GM23338 (cell line): ENCODE measurements around the gene PRKCH.

Experiments used
- CREB1 ChIP-seq: fragments of 250-450 bp; sonication (Bioruptor Pico); IDR thresholded peaks from 2 replicates; pipeline ENCODE4 v1.5.0; 2020; ENCODE audit warnings: low read depth, mild to moderate bottlenecking, moderate library complexity
- EZH2 ChIP-seq: fragments of 200-600 bp; sonication (generic); IDR thresholded peaks from one replicate; pipeline ENCODE4 v1.8.0; 2017; ENCODE audit warnings: antibody characterized with exemption, mild to moderate bottlenecking, low read depth; ENCODE audit not compliant: unreplicated experiment
- EZH2phosphoT487 ChIP-seq: fragments of 200-600 bp; sonication (generic); IDR thresholded peaks from one replicate; pipeline ENCODE4 v1.8.1; 2018; ENCODE audit warnings: antibody characterized with exemption; ENCODE audit not compliant: unreplicated experiment
- JUNB ChIP-seq: IDR thresholded peaks from one replicate; pipeline ENCODE4 v1.6.1; 2016; ENCODE audit warnings: antibody characterized with exemption; ENCODE audit not compliant: unreplicated experiment
- NANOG ChIP-seq: IDR thresholded peaks from 2 replicates; pipeline ENCODE4 v1.6.1; 2016; ENCODE audit warnings: antibody characterized with exemption, borderline replicate concordance
- POLR2AphosphoS5 ChIP-seq: IDR thresholded peaks from 2 replicates; pipeline ENCODE4 v1.6.1; 2016; ENCODE audit warnings: antibody characterized with exemption, low read depth
- TF ChIP-seq, protein P1 (sequence below), 2 experiments: fragments of 200-600 bp in 1 of 2; sonication (generic) in 1 of 2; conservative IDR thresholded peaks; 2 replicates each; pipeline versions ENCODE4 v1.5.1 to v1.6.1; 2016 to 2017; ENCODE audit warnings: antibody characterized with exemption in 2 of 2, low read depth in 2 of 2, mild to moderate bottlenecking in 2 of 2, moderate library complexity in 1 of 2
- TF ChIP-seq, protein P2 (sequence below): IDR thresholded peaks from one replicate; pipeline ENCODE4 v1.6.1; 2018; ENCODE audit warnings: antibody characterized with exemption; ENCODE audit not compliant: unreplicated experiment
- TF ChIP-seq, protein P3 (sequence below): fragments of 250-450 bp; sonication (Bioruptor Pico); IDR thresholded peaks from 2 replicates; pipeline ENCODE4 v1.5.0; 2020; ENCODE audit warnings: mild to moderate bottlenecking, moderate library complexity

DNA sequence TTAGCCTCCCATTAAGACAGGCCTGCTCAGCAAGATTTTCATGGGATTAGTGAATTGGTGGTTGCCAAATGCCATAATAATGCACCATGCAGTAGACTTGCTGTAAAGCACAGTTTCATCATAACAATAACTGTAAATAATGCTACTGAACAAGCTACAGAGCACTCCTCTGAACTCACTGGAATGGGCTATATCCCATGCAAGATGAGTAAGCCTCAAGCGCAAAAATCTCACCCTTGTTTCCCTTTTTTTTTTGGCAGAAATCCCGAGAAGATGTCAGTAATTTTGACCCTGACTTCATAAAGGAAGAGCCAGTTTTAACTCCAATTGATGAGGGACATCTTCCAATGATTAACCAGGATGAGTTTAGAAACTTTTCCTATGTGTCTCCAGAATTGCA lies 228.0 kb downstream of the PRKCH start:
- no peak for TF ChIP-seq EZH2
- TF ChIP-seq, protein P1, sequence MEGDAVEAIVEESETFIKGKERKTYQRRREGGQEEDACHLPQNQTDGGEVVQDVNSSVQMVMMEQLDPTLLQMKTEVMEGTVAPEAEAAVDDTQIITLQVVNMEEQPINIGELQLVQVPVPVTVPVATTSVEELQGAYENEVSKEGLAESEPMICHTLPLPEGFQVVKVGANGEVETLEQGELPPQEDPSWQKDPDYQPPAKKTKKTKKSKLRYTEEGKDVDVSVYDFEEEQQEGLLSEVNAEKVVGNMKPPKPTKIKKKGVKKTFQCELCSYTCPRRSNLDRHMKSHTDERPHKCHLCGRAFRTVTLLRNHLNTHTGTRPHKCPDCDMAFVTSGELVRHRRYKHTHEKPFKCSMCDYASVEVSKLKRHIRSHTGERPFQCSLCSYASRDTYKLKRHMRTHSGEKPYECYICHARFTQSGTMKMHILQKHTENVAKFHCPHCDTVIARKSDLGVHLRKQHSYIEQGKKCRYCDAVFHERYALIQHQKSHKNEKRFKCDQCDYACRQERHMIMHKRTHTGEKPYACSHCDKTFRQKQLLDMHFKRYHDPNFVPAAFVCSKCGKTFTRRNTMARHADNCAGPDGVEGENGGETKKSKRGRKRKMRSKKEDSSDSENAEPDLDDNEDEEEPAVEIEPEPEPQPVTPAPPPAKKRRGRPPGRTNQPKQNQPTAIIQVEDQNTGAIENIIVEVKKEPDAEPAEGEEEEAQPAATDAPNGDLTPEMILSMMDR (conservative IDR thresholded peaks at IDR 0.05; ENCODE audit: low read depth in 2 of 2), result no peak
- no peak for TF ChIP-seq NANOG
- no peak for TF ChIP-seq EZH2phosphoT487
- TF ChIP-seq, protein P2, sequence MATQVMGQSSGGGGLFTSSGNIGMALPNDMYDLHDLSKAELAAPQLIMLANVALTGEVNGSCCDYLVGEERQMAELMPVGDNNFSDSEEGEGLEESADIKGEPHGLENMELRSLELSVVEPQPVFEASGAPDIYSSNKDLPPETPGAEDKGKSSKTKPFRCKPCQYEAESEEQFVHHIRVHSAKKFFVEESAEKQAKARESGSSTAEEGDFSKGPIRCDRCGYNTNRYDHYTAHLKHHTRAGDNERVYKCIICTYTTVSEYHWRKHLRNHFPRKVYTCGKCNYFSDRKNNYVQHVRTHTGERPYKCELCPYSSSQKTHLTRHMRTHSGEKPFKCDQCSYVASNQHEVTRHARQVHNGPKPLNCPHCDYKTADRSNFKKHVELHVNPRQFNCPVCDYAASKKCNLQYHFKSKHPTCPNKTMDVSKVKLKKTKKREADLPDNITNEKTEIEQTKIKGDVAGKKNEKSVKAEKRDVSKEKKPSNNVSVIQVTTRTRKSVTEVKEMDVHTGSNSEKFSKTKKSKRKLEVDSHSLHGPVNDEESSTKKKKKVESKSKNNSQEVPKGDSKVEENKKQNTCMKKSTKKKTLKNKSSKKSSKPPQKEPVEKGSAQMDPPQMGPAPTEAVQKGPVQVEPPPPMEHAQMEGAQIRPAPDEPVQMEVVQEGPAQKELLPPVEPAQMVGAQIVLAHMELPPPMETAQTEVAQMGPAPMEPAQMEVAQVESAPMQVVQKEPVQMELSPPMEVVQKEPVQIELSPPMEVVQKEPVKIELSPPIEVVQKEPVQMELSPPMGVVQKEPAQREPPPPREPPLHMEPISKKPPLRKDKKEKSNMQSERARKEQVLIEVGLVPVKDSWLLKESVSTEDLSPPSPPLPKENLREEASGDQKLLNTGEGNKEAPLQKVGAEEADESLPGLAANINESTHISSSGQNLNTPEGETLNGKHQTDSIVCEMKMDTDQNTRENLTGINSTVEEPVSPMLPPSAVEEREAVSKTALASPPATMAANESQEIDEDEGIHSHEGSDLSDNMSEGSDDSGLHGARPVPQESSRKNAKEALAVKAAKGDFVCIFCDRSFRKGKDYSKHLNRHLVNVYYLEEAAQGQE, result no peak
- TF ChIP-seq POLR2AphosphoS5, result no peak
- TF ChIP-seq JUNB, result no peak
- no peak for TF ChIP-seq CREB1 (CRISPR knock-in tag)
- TF ChIP-seq, protein P3, sequence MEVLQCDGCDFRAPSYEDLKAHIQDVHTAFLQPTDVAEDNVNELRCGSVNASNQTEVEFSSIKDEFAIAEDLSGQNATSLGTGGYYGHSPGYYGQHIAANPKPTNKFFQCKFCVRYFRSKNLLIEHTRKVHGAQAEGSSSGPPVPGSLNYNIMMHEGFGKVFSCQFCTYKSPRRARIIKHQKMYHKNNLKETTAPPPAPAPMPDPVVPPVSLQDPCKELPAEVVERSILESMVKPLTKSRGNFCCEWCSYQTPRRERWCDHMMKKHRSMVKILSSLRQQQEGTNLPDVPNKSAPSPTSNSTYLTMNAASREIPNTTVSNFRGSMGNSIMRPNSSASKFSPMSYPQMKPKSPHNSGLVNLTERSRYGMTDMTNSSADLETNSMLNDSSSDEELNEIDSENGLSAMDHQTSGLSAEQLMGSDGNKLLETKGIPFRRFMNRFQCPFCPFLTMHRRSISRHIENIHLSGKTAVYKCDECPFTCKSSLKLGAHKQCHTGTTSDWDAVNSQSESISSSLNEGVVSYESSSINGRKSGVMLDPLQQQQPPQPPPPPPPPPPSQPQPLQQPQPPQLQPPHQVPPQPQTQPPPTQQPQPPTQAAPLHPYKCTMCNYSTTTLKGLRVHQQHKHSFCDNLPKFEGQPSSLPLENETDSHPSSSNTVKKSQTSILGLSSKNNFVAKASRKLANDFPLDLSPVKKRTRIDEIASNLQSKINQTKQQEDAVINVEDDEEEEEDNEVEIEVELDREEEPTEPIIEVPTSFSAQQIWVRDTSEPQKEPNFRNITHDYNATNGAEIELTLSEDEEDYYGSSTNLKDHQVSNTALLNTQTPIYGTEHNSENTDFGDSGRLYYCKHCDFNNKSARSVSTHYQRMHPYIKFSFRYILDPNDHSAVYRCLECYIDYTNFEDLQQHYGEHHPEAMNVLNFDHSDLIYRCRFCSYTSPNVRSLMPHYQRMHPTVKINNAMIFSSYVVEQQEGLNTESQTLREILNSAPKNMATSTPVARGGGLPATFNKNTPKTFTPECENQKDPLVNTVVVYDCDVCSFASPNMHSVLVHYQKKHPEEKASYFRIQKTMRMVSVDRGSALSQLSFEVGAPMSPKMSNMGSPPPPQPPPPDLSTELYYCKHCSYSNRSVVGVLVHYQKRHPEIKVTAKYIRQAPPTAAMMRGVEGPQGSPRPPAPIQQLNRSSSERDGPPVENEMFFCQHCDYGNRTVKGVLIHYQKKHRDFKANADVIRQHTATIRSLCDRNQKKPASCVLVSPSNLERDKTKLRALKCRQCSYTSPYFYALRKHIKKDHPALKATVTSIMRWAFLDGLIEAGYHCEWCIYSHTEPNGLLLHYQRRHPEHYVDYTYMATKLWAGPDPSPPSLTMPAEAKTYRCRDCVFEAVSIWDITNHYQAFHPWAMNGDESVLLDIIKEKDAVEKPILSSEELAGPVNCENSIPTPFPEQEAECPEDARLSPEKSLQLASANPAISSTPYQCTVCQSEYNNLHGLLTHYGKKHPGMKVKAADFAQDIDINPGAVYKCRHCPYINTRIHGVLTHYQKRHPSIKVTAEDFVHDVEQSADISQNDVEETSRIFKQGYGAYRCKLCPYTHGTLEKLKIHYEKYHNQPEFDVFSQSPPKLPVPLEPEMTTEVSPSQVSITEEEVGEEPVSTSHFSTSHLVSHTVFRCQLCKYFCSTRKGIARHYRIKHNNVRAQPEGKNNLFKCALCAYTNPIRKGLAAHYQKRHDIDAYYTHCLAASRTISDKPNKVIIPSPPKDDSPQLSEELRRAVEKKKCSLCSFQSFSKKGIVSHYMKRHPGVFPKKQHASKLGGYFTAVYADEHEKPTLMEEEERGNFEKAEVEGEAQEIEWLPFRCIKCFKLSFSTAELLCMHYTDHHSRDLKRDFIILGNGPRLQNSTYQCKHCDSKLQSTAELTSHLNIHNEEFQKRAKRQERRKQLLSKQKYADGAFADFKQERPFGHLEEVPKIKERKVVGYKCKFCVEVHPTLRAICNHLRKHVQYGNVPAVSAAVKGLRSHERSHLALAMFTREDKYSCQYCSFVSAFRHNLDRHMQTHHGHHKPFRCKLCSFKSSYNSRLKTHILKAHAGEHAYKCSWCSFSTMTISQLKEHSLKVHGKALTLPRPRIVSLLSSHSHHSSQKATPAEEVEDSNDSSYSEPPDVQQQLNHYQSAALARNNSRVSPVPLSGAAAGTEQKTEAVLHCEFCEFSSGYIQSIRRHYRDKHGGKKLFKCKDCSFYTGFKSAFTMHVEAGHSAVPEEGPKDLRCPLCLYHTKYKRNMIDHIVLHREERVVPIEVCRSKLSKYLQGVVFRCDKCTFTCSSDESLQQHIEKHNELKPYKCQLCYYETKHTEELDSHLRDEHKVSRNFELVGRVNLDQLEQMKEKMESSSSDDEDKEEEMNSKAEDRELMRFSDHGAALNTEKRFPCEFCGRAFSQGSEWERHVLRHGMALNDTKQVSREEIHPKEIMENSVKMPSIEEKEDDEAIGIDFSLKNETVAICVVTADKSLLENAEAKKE (CRISPR knock-in tag), result no peak
